CD4-positive, alpha-beta T cell treated with Interleukin-15 for 1 hour (primary cell): Measurements from ENCODE around the gene CLMN.

Experiments
- DNase-seq: peaks from one replicate; pipeline ENCODE4 v3.0.0-alpha.2; 2020

Gene CLMN

GRCh38 chr14:95319312-95320077, at the start of gene CLMN:
CLMN (minus strand) TSS chr14:95319908; CDS start chr14:95319792, 116 bp downstream.
- peak; percentile 68 for DNase-seq

GRCh38 chr14:95365401-95365800, 45.7 kb upstream of the CLMN start:
- no peak for DNase-seq

- no peak for DNase-seq
These were observed 44.9 kb upstream of the CLMN start for GRCh38 chr14:95364481-95365209.

GRCh38 chr14:95363468-95363954, 43.8 kb upstream of the CLMN start:
- no peak for DNase-seq

- DNase-seq, result no peak
These were observed 42.4 kb upstream of the CLMN start for GRCh38 chr14:95362138-95362494.

GRCh38 chr14:95361373-95362137, 41.8 kb upstream of the CLMN start:
- peak; percentile 39 for DNase-seq

- DNase-seq, result no peak
These were observed 41.1 kb upstream of the CLMN start for GRCh38 chr14:95360828-95361227.

GRCh38 chr14:95359994-95360826, 40.5 kb upstream of the CLMN start:
- no peak for DNase-seq

GRCh38 chr14:95356245-95356869, 36.6 kb upstream of the CLMN start:
- DNase-seq, result no peak

- DNase-seq, result no peak
These were observed 35.7 kb upstream of the CLMN start for GRCh38 chr14:95355422-95355821.

GRCh38 chr14:95354834-95355233, 35.1 kb upstream of the CLMN start:
- DNase-seq, result no peak

GRCh38 chr14:95353664-95354063, 34.0 kb upstream of the CLMN start:
- no peak for DNase-seq

- DNase-seq, result no peak
These were observed 33.3 kb upstream of the CLMN start for GRCh38 chr14:95353007-95353406.

- no peak for DNase-seq
These were observed 32.8 kb upstream of the CLMN start for GRCh38 chr14:95352481-95352880.

GRCh38 chr14:95349241-95349640, 29.5 kb upstream of the CLMN start:
- DNase-seq, result no peak

GRCh38 chr14:95348395-95349080, 28.8 kb upstream of the CLMN start:
- no peak for DNase-seq

- DNase-seq, result no peak
These were observed 27.1 kb upstream of the CLMN start for GRCh38 chr14:95346820-95347219.

- no peak for DNase-seq
These were observed 26.6 kb upstream of the CLMN start for GRCh38 chr14:95346266-95346665.

- no peak for DNase-seq
These were observed 25.3 kb upstream of the CLMN start for GRCh38 chr14:95345032-95345431.

- DNase-seq, result no peak
These were observed 24.8 kb upstream of the CLMN start for GRCh38 chr14:95344536-95344935.

GRCh38 chr14:95341564-95341963, 21.9 kb upstream of the CLMN start:
- no peak for DNase-seq

- no peak for DNase-seq
These were observed 21.4 kb upstream of the CLMN start for GRCh38 chr14:95341115-95341514.
